Smooth muscle cell of the pulmonary artery (primary cell): Measurements from ENCODE around the gene VAMP2. TPM values are rescaled to one million over a fixed set of nuclear protein-coding genes. Genes with fewer than 3 reads are reported as not detected.

ENCODE experiments used
- total RNA-seq: library from RNA; depleted of rRNA; stranded (reverse); fragments of >200 nt; gene quantifications from 2 replicates; pipeline ENCODE4 v1.2.3, GENCODE V29; 2014

VAMP2 gene
- total RNA-seq = 11.6 and 12.8 TPM in 2 replicates

GRCh38 chr17:8162233-8162996 lies at the start of gene VAMP2:
Gene VAMP2 (minus strand): TSS chr17:8162948. CDS start chr17:8162879, 69 bp downstream.

DNA sequence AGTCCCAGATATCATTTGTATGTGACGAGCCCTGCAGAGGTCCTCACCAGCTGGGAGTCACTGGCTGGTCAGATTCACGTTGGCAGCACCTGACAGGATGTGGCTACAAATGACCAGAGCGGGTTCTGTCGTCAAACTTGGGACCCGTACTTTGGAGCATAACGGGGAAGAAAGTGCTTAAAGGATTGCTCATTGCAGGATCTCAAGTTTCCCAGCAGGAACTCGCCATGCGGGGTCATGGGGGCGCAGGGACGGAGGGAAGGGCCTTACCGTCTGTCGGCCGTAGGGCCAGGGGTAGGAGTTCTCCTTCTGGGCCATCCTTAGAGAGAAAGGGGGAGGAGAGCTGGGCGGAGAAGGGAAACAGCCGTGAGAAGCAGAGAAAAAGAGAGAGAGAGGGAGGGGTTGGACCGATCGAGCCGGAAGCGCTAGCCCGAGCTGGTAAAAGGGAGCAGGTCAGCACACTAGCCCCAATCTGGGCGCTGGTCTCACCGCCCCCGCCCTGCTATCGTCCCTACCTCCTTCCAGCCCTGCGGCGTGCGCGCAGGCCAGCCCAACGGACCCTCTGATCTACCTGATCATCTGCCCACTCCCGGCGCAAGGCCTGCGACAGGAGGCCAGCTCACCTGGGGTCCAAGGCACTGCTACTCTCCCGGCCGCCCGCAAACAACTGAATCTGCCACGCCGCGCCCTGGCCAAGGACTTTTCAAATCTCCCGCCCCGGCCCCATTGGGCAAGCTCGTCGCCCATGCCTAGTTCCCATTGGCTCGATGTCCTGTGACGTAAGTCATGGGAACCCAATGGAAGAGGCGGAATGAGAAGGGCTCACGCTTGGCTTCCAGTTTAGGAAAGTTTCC lies 47.4 kb upstream of the VAMP2 start, which contains the start of gene AURKB:
TSS of gene AURKB (minus strand) at position 669 of the 854 bp plus-strand sequence. CDS start at position 318, 351 bp downstream.

GRCh38 chr17:8189711-8190477 lies 27.1 kb upstream of the VAMP2 start, which contains the start of gene BORCS6:
Gene BORCS6 (minus strand): TSS chr17:8190180. CDS start chr17:8190140, 40 bp downstream.

DNA sequence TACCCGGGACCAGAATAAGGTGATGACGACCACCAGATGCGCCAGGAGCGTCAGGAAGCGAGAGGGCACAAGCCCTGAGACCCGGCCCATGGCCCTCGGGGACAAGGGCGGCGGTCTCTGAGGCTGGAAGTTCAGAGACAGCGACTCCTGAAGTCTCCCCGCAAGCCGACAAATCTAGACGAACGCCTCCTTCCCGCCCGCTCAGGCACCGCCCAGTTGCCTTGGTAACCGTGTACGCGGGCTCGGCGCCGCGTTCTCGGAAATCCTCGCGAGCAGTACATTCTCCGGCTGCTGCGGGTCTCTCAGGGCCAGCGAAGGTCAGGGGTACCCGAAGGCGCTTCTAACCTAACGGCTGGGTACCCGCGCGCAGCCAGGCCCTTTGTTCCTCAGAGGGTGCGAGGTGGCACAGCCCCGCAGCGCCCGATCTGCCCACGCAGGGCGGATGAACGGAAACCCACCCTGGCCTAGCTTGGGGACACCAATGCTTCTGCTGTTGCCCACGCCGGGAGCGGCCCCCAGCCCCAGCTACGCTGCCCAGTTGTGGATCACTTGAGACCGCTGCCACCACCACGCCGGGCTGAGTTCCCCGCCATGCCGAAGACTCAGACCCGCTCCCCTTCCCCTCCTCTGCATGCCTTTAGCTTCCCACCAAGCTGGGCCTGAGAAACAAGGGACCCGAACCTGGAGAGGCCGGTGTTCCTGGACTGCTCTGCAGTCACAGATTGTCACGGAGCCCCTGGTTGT lies 13.6 kb upstream of the VAMP2 start, which contains the start of gene TMEM107:
TSS of gene TMEM107 (minus strand) at position 184 of the 744 bp plus-strand sequence. CDS start at position 90, 94 bp downstream.

DNA sequence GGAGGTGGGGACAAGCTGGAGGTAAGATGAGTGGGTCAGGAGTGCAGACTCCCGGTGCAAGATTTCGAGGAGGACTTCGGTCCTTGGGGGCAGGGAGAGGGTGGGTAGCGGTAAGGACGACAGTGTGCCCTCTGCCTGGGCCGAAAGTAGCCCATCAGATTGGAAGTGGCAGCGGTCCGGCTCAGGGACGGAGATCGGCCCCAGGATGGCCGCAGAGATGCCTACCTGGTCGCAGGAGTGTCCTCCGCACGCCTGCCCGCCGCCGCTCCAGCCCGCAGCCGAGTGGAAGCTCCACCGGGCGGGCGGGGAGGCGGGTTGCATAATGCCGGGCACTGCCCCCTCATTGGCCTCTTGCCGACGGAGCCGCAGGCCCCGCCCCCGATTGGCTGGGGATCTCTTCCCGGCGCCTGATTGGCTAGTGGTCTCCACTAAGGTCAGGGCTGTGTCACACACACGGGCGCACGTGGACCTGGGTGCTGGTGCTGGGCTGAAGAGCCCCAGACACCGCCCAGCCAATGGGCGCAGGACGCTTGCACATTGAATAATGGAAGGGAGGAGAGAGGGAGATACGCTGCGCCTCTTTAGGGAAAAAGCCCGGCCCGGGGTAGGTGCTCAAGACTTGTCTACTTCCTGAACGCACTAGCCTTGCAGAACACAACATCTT lies 10.5 kb downstream of the VAMP2 start, which contains the start of gene PER1:
TSS of gene PER1 (minus strand) at position 293 of the 664 bp plus-strand sequence. CDS start 1,698 bp downstream, outside the sequence.

DNA sequence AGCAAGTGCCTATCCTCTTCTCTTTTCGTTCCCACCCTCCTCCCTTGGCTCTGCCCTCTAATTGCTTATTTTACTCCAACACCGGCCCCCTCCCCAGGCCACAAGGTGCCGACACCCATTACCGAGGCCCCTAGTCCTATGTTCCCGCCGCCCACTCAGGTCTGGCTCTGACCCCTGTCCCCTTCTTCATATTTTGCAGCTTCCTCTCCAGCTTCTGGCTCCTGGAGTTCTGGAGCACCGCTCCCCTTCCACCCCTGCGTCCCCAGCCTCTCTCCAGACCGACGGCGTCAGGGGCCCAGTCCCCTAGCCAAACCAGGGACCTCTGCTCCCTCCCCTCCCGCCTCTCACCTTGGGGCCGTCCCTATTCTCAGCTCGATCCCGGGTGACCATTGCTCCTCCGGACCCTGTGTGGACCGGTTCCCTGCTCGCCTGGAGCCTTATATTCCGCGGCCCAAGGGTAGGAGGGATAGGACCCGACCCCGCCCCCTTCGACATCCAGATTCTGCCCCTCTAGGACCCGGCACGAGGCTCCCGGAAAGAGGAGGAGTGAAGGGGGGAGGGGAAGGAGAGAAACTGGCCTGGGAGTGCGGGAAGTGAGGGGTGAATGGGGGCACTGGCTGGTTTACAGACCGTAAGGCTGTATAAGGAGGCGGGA lies 38.9 kb downstream of the VAMP2 start, which contains the start of gene HES7:
TSS of gene HES7 (minus strand) at position 412 of the 655 bp plus-strand sequence. CDS start at position 390, 22 bp downstream.

GRCh38 chr17:8117980-8118768 lies 44.6 kb downstream of the VAMP2 start, which contains the start of gene ALOXE3:
Gene ALOXE3 (minus strand): TSS chr17:8118514. CDS start chr17:8117990, 524 bp downstream.

Other genes starting within 250 kb of the VAMP2 start
- 4.0 and 6.9 TPM in 2 replicates for gene RNF227, start 246.7 kb downstream of the VAMP2 start, total RNA-seq
- gene KCNAB3, start 233.1 kb downstream of the VAMP2 start, total RNA-seq = 0.23 and 0.33 TPM in 2 replicates
- gene TRAPPC1, start 231.0 kb downstream of the VAMP2 start, total RNA-seq = 79.2 and 80.7 TPM in 2 replicates
- gene CNTROB, start 230.7 kb downstream of the VAMP2 start, total RNA-seq = 16.8 and 18.3 TPM in 2 replicates
- gene GUCY2D, start 160.3 kb downstream of the VAMP2 start, total RNA-seq = not detected in 2 replicates
- 0.07 and 1.2 TPM in 2 replicates for gene ALOX15B, start 123.9 kb downstream of the VAMP2 start, total RNA-seq
- gene ALOX12B, start 75.2 kb downstream of the VAMP2 start, total RNA-seq = not detected in 2 replicates
- gene ALOXE3, start 44.4 kb downstream of the VAMP2 start, total RNA-seq = not detected in 2 replicates
- gene HES7, start 38.8 kb downstream of the VAMP2 start, total RNA-seq = 0.13 TPM in 1 of 2 replicates, not detected in the other
- 8.3 and 16.0 TPM in 2 replicates for gene PER1, start 10.5 kb downstream of the VAMP2 start, total RNA-seq
- gene TMEM107, start 13.4 kb upstream of the VAMP2 start, total RNA-seq = 27.2 and 30.0 TPM in 2 replicates
- gene BORCS6, start 27.2 kb upstream of the VAMP2 start, total RNA-seq = 5.7 and 7.7 TPM in 2 replicates
- 2.8 and 5.5 TPM in 2 replicates for gene AURKB, start 47.6 kb upstream of the VAMP2 start, total RNA-seq
- gene CTC1, start 85.1 kb upstream of the VAMP2 start, total RNA-seq = 6.8 and 7.9 TPM in 2 replicates
- 14.1 and 27.2 TPM in 2 replicates for gene PFAS, start 86.3 kb upstream of the VAMP2 start, total RNA-seq
- 7.9 and 9.4 TPM in 2 replicates for gene RANGRF, start 125.7 kb upstream of the VAMP2 start, total RNA-seq
- gene SLC25A35, start 132.5 kb upstream of the VAMP2 start, total RNA-seq = 0.78 and 1.3 TPM in 2 replicates
- 0.03 and 0.07 TPM in 2 replicates for gene ARHGEF15, start 147.3 kb upstream of the VAMP2 start, total RNA-seq
- gene ODF4, start 176.9 kb upstream of the VAMP2 start, total RNA-seq = not detected in 2 replicates
- 1,414 and 1,770 TPM in 2 replicates for gene RPL26, start 220.2 kb upstream of the VAMP2 start, total RNA-seq
- gene RNF222, start 234.9 kb upstream of the VAMP2 start, total RNA-seq = not detected in 2 replicates